GM19035 (cell line): Measurements from ENCODE around the gene IGFBP5.

Experiments used
- ATAC-seq: cut with Tn5 transposase; IDR thresholded peaks from one replicate; pipeline ENCODE4 v1.9.1; 2021; ENCODE audit not compliant: unreplicated experiment

The IGFBP5 gene, protein sequence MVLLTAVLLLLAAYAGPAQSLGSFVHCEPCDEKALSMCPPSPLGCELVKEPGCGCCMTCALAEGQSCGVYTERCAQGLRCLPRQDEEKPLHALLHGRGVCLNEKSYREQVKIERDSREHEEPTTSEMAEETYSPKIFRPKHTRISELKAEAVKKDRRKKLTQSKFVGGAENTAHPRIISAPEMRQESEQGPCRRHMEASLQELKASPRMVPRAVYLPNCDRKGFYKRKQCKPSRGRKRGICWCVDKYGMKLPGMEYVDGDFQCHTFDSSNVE

DNA sequence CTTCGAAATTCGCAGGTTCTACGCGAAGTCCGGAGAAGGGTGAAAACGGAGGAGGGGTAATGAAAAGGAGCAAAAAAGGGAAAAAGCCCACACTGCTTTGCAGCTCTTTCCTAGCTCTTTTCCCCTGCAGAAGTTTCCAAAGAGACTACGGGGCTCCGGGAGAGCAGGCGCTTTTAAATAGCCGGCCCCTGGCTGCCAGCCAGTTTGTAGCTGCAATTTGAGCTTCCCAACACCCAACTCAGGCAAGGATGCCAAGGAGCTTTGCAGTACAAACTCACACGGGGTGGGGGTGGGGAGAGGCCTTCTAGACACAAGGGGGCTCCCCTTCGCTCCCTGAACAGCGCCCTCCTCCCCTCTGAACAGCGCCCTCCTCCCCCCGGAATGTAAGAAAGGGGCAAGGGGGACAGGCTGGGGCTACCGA lies at the start of gene IGFBP5:
IGFBP5 (minus strand) TSS at position 149 of the 421 bp plus-strand sequence. CDS start 774 bp downstream, outside the sequence.
- ATAC-seq: no peak

DNA sequence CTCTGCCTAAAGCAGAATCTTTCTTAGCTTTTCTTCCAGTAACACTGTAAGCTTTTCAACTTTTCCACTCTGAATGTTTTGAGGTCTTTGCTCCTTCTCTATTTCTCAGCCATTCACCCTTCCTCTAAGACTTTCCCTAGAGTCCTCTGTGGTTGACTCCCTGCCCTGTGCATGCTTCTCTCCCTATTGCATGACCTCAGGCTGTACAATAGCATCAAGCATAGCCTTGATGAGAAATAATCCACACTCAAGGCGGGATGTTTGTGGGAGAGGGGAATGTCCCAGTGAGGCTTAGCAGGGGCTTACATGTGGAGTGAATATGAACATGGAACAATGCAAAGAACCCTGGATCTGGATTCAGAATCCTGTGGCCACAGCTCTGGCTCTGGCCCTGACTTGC lies 48.4 kb upstream of the IGFBP5 start:
- no peak for ATAC-seq

- no peak for ATAC-seq
Observed at GRCh38 chr2:216742411-216742810, 47.1 kb upstream of the IGFBP5 start.

- ATAC-seq: no peak
Observed at GRCh38 chr2:216741223-216741593, 45.9 kb upstream of the IGFBP5 start.

GRCh38 chr2:216740557-216741222 lies 45.3 kb upstream of the IGFBP5 start:
- no peak for ATAC-seq

- no peak for ATAC-seq
Observed at GRCh38 chr2:216739035-216739434, 43.7 kb upstream of the IGFBP5 start.

- no peak for ATAC-seq
Observed at GRCh38 chr2:216737676-216738075, 42.3 kb upstream of the IGFBP5 start.

- no peak for ATAC-seq
Observed at GRCh38 chr2:216736326-216736725, 41.0 kb upstream of the IGFBP5 start.

DNA sequence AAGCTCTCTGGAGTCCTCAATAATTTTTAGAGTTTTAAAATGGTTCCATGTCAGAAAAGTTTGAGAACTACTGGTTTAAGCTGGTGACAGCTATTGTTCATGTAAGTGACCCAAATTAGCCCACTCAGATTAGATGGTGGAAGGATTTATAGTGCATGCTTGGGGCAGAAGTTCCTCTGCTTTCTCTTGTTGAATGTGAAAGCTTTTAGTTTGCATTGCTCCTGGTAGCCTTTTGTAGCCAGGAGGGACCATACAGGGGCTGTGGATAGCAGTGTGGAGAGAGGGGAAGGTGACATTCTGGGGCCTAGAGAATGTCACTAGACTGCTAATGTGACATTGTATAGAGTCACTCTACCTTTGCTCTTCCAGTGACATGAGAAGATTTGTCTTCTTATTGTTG lies 40.3 kb upstream of the IGFBP5 start:
- ATAC-seq: no peak

- no peak for ATAC-seq
Observed at GRCh38 chr2:216735086-216735485, 39.7 kb upstream of the IGFBP5 start.

DNA sequence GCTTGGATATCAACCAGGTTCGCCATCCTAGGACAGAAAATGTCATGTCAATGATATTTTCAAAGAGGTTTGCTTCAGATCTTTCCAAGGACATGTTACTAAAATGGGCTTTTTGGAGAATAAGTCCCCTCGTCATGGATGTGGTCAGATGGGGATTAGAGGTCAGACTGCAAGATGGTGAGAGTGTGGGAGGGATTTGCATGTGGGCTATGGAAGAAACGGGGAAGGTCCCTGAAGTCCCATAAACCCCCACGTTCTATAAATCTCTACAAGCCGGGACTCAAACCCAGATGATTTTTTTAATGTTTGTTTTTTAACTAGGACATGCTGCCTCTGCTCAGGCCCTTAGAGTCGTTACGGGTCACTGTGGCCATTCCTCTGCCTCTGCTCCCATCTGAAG lies 37.7 kb upstream of the IGFBP5 start:
- no peak for ATAC-seq

GRCh38 chr2:216732334-216732733 lies 37.0 kb upstream of the IGFBP5 start:
- ATAC-seq: no peak

DNA sequence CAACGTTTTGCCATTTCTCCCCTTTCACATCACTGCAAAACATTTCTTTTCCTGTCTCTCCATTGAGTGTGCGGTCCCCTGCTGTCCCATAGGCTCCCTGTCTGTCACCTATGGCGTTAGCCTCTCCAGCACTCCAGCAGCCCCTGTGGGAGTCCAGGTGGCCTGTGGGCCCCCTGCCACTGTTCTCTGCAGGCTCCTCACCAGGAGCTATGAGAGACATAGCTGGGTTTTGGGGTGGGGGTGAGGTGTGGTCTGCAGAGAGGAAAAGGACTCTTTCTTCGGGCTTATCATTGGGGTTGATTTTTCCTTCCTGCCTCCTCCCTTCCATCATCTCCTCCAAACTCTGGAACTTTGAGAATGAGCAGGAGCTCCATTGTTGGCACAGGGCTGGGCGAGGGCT lies 36.1 kb upstream of the IGFBP5 start:
- no peak for ATAC-seq

DNA sequence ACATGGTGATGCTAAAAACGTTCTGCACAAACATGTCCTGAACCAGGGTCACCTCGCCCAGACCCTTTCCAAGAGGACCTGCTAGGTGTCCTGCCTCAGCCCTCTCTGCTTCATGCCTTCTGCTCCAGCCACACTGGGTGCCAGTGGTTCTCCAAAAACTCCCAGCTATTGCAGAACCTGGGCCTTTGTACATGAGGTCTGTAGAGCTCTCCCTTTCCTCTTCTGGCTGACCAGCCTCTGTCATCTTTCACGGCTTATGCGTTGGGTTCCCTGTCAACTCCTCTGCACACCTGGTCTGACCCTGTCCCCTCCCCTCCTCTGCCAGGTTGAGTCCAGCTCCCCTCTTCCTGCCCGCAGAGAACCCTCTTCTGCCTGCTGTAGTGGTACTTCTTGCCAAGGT lies 35.5 kb upstream of the IGFBP5 start:
- no peak for ATAC-seq

- no peak for ATAC-seq
Observed at GRCh38 chr2:216727346-216728122, 32.2 kb upstream of the IGFBP5 start.

DNA sequence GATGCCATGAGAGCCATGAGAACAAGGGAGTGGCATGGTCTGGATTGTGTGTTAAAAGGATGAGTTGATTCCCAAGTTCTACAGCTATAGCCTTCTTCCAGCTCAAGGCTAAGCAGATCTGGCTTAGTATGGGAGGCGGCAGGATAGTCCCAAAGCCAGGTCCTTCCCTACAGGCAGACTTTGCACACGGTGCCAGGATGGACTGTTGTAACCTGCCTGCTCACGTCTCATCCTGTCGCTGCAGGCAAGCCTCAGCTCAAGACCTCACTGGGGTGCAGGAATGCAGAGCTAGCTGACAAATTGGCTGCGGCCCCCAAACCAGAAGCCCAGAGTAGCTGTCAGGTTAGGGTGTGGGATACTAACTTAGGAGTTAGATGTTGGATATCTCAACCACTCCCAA lies 28.8 kb upstream of the IGFBP5 start:
- no peak for ATAC-seq

- no peak for ATAC-seq
Observed at GRCh38 chr2:216721141-216721540, 25.8 kb upstream of the IGFBP5 start.

GRCh38 chr2:216720722-216721121 lies 25.4 kb upstream of the IGFBP5 start:
- ATAC-seq: no peak

- no peak for ATAC-seq
Observed at GRCh38 chr2:216717907-216718615, 22.7 kb upstream of the IGFBP5 start.

DNA sequence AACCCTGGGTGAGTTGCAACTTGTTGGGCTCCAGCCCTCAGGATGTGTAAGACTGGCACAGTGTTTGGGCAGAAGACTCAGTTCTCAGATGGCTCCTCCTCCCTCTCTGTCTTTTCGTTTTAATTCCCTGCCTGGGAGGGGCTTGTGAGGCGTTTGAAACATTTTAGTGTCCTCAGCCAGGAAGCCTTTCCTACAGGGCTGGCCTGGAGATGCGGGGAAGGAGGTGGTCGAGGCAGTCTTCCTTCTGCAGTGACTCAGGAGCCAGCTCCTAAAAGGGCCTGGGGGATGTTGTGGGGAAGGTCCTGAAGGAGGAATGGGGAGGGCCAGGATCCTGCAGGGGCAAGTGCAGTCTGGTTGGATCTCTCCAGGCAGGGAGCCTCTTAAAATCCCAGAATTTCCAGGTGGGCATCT lies 22.1 kb upstream of the IGFBP5 start:
- no peak for ATAC-seq

GRCh38 chr2:216716109-216716508 lies 20.8 kb upstream of the IGFBP5 start:
- no peak for ATAC-seq
